Sigmoid colon (tissue), 7 donors: ENCODE data around the gene PRXL2A. TPM values are rescaled to one million over a fixed set of nuclear protein-coding genes. Genes with fewer than 3 reads are reported as not detected.
A peak's percentile ranks its signal among the peaks of the same experiment; 100 is the strongest.

Source experiments
- DNase-seq: peaks from one replicate; pipeline ENCODE4 v3.0.0-alpha.2; 2019
- H3K27ac ChIP-seq, 4 donors: fragments of 200-600 bp; sonication (generic); one replicate each; pipeline ENCODE4 v1.5.1; 2016 to 2019; ENCODE audit warnings: mild to moderate bottlenecking in 1 of 4
- H3K27me3 ChIP-seq, 3 donors: fragments of 200-600 bp; sonication (generic); one replicate each; pipeline ENCODE4 v1.5.1; 2019; ENCODE audit warnings: mild to moderate bottlenecking in 1 of 3
- H3K36me3 ChIP-seq, 4 donors: fragments of 200-600 bp; sonication (generic); one replicate each; pipeline ENCODE4 v1.5.1; 2016 to 2019
- H3K4me1 ChIP-seq, 4 donors: fragments of 200-600 bp; sonication (generic); one replicate each; pipeline ENCODE4 v1.5.1; 2017 to 2019
- H3K4me3 ChIP-seq, 4 donors: fragments of 200-600 bp; sonication (generic); one replicate each; pipeline ENCODE4 v1.5.1; 2017 to 2019; ENCODE audit warnings: mild to moderate bottlenecking in 2 of 4, moderate library complexity in 1 of 4
- H3K9me3 ChIP-seq, 4 donors: fragments of 200-600 bp in 3 of 4; sonication (generic) in 3 of 4; one replicate each; pipeline versions ENCODE4 v1.5.1 to v1.6.1; 2013 to 2019
- EP300 ChIP-seq, 4 donors: sonication (generic); formaldehyde crosslinking; IDR thresholded peaks; one replicate each; pipeline ENCODE4 v1.6.1; 2017; ENCODE audit warnings: antibody characterized with exemption in 4 of 4
- POLR2A ChIP-seq, 2 donors: fragments of 450-650 bp; IDR thresholded peaks; one replicate each; pipeline ENCODE4 v1.6.1; 2016; ENCODE audit warnings: antibody characterized with exemption in 2 of 2, mild to moderate bottlenecking in 2 of 2, moderate library complexity in 2 of 2
- POLR2AphosphoS5 ChIP-seq, 4 donors: sonication (generic); formaldehyde crosslinking; IDR thresholded peaks; one replicate each; pipeline ENCODE4 v1.6.1; 2017; ENCODE audit warnings: antibody characterized with exemption in 4 of 4
- WGBS, 2 donors: extraction: QIAGEN DNeasy Blood & Tissue Kit; methylation state at CpG; one replicate each; pipeline ENCODE4 v1.1.7; 2013; 5-methylcytosine and 5-hydroxymethylcytosine counted together
- intact Hi-C: fragments of 100-400 bp; cut with DNase I; formaldehyde crosslinking; loops from one replicate; pipeline ENCODE4 v1.15.1; 2023
- polyA plus RNA-seq, 3 donors: library from polyadenylated mRNA; stranded (reverse); fragments of 200-250 nt; gene quantifications; one replicate each; pipeline ENCODE4 v1.2.3, GENCODE V29; 2013
- total RNA-seq, 4 donors: library from RNA; depleted of rRNA; stranded (reverse); fragments of >200 nt; gene quantifications; one replicate each; pipeline ENCODE4 v1.1.0, GENCODE V29; 2016
- TF ChIP-seq, protein P1 (sequence below), 4 experiments: fragments of 450-650 bp in 3 of 4; fragments of 200-600 bp in 1 of 4; IDR thresholded peaks; one replicate each; pipeline ENCODE4 v1.5.1; 2016 to 2019; ENCODE audit warnings: antibody characterized with exemption in 4 of 4, mild to moderate bottlenecking in 3 of 4, moderate library complexity in 2 of 4
- donor health status: healthy with polysubstance abuse.
- donor health status: Bipolar disorder and iron deficiency.
- donor health status: healthy.

The PRXL2A gene
- total and polyA plus RNA-seq, 7 donors, result 33.3 to 63.5 (median 48.7) TPM

DNA sequence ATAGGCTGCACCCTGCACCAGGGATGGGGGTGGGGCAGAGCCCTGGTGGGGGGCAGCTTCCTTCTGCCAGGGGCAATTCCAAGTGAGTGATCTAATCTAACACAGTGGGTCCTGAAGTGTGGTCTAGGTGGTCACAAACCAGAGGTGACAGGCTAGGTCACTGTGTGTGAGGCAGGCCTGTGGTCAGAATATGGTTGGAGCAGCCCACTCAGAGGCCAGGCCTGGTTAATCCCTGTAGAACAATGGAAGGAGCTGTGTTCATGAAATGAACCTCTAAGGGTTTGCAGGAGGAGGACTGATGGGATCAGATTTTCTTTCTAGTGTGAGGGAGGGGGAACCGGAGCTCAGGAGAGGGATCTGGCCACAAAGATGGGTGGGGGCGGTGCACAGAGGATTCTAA is 35.8 kb downstream of the PRXL2A start:
- H3K4me1 ChIP-seq, result peaks cover 0 to 9% (median 0%) of the 10 kb centered on the region in 4 donors
- H3K4me3 ChIP-seq, result no peak overlapping the region
- TF ChIP-seq POLR2A (IDR thresholded peaks at IDR 0.05) (no peak), EP300 (IDR thresholded peaks at IDR 0.05) (no peak), POLR2AphosphoS5 (IDR thresholded peaks at IDR 0.05) (no peak)
- TF ChIP-seq, protein P1, sequence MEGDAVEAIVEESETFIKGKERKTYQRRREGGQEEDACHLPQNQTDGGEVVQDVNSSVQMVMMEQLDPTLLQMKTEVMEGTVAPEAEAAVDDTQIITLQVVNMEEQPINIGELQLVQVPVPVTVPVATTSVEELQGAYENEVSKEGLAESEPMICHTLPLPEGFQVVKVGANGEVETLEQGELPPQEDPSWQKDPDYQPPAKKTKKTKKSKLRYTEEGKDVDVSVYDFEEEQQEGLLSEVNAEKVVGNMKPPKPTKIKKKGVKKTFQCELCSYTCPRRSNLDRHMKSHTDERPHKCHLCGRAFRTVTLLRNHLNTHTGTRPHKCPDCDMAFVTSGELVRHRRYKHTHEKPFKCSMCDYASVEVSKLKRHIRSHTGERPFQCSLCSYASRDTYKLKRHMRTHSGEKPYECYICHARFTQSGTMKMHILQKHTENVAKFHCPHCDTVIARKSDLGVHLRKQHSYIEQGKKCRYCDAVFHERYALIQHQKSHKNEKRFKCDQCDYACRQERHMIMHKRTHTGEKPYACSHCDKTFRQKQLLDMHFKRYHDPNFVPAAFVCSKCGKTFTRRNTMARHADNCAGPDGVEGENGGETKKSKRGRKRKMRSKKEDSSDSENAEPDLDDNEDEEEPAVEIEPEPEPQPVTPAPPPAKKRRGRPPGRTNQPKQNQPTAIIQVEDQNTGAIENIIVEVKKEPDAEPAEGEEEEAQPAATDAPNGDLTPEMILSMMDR (IDR thresholded peaks at IDR 0.05), result no peak
- H3K9me3 ChIP-seq, result no peaks in the 10 kb centered on the region
- H3K36me3 ChIP-seq, result no peaks in the 10 kb centered on the region
- no peaks in the 10 kb centered on the region for H3K27me3 ChIP-seq
- WGBS, 2 donors, result 55 to 82% methylated on average over 2 of the region's 2 CpGs
- intact Hi-C loops, result loop anchor here (1.0 kb wide), 1 partner anchor 61 kb away; no protein-coding TSS in a partner anchor
- H3K27ac ChIP-seq, result no peak overlapping the region
- DNase-seq, result no peak

DNA sequence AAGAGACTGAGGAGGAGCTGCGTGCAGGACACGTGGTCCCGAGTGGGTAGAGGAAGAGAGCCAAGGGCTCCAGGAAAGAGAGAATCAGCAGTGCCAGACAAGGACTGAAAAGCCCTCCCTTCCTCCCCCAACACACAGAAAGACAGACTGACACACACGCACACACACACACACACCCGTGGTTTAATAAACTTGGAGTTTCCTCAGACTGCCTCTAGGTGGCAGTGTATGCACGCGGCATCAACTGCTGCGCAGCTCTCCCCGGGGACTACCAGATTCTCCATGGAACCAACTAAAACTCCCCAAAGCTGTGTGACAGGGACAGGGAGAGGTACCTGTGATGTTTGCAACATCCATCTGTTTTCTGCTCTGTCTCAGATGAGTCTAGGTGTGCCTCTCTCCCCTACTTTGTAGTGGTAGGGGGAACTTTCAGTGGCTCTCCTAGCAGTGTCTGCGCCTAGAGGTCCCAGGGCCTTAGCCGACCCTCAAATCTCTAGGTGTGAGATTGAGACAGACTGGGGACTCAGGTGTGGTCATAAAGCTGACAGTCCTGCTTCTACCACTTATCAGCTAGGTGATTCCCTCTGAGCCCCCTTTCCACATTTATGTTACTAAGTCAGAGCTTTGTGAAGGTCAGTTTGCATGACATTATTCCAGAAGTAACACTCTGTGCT is 36.4 kb downstream of the PRXL2A start:
- Histone ChIP-seq H3K36me3 (no peaks in the 10 kb centered on the region), H3K4me1 (peaks cover 0 to 9% (median 0%) of the 10 kb centered on the region in 4 donors), H3K27me3 (no peaks in the 10 kb centered on the region), H3K9me3 (no peaks in the 10 kb centered on the region), H3K4me3 (no peak overlapping the region), H3K27ac (no peak overlapping the region)
- no peak for TF ChIP-seq POLR2A (IDR thresholded peaks at IDR 0.05)
- TF ChIP-seq, protein P1 (IDR thresholded peaks at IDR 0.05), result peak; percentile 42 to 83 (median 82)
- DNase-seq, result peak; percentile 79
- intact Hi-C loops, result loop anchor here (1.0 kb wide), 1 partner anchor 61 kb away; no protein-coding TSS in a partner anchor
- whole genome bisulfite sequencing, 2 donors, result 19 to 20% methylated on average over 11 of the region's 11 CpGs

DNA sequence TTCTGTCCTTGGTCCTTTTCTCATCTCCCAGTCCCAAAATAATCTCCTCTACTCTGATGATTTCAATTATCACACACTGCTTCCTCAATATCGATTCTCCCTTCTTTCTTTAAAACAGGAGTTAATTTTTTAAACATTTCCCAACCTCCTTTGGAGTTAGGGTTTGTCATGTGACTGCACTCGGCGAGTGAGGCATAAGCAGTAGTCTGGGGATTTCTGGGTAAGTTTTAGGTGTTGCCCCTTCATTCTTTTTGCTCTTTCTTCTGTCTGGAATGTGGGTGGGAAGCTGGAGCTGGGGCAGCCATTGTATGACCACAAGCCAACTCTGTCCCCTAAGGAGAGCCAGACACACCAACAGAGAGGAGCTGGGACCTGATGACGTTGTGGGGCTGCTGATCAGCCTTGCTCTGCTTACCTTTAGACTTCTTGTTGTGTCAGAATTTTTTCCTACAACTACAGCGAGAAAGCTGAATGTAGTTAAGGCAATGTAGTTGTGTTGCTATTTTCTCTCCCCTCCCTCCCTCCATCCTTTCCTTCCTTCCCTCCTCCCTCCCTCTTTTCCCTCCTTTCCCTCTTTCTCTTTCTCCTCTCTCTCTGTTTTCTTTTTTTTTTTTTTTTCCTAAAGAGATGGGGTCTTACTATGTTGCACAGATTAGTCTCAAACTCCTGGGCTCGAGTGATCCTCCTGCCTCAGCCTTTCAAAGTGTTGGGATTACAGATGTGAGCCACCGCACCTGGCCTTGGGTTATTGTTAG is 39.3 kb downstream of the PRXL2A start:
- Histone ChIP-seq H3K27me3 (no peaks in the 10 kb centered on the region), H3K4me1 (peaks cover 0 to 9% (median 0%) of the 10 kb centered on the region in 4 donors), H3K36me3 (no peaks in the 10 kb centered on the region), H3K27ac (no peak overlapping the region), H3K9me3 (no peaks in the 10 kb centered on the region), H3K4me3 (no peak overlapping the region)
- TF ChIP-seq EP300 (IDR thresholded peaks at IDR 0.05) (no peak), POLR2AphosphoS5 (IDR thresholded peaks at IDR 0.05) (no peak), POLR2A (IDR thresholded peaks at IDR 0.05) (no peak)
- TF ChIP-seq, protein P1 (IDR thresholded peaks at IDR 0.05), result no peak
- intact Hi-C loops, result no loop called here
- 66 to 72% methylated on average over 7 of the region's 7 CpGs for WGBS, 2 donors
- DNase-seq, result no peak

DNA sequence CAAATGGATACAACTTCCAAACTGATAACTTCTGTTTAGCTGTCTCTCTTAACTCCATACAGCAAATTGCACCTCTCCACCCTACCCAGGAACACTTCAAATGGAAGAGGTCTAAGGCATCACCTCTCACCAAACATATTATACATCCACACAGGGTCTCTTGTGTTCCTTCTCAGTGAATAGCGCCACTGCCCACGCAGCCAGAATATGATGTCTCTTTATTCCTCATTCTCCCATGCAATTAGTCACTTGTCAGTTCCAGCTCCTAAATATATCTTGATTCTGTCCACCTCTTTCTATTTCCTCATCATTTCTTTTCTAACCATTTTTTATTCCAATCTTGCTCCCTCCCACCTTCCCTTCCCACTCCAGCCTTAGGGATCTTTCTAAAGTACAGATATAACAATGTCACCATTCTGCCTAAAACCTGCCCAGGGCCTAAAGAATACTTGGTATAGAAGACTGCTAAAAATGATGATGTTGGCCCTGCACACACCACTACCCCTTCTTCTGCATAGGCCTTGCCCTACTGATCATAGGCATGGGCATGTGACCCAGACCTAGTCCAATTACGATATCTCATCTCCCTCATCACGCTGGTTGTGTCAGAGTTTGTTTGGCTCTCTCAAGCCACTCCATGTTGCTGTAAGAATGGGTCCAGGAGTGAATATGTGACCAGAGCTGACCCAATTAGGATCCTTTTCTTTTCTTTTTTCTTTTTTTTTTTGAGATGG is 40.0 kb downstream of the PRXL2A start:
- H3K27ac ChIP-seq, result no peak overlapping the region
- 95 to 98% methylated on average over 4 of the region's 4 CpGs for WGBS, 2 donors
- no peaks in the 10 kb centered on the region for H3K36me3 ChIP-seq
- peaks cover 0 to 14% (median 6%) of the 10 kb centered on the region in 4 donors for H3K4me1 ChIP-seq
- no peak overlapping the region for H3K4me3 ChIP-seq
- no peak for TF ChIP-seq POLR2AphosphoS5 (IDR thresholded peaks at IDR 0.05)
- no peak for TF ChIP-seq EP300 (IDR thresholded peaks at IDR 0.05)
- TF ChIP-seq, protein P1 (IDR thresholded peaks at IDR 0.05), result no peak
- TF ChIP-seq POLR2A (IDR thresholded peaks at IDR 0.05), result no peak
- intact Hi-C loops, result no loop called here
- H3K27me3 ChIP-seq, result no peaks in the 10 kb centered on the region
- no peak for DNase-seq
- no peaks in the 10 kb centered on the region for H3K9me3 ChIP-seq
